Immature natural killer cell (primary cell): Measurements from ENCODE around the gene UBE4B. TPM values are rescaled to one million over a fixed set of nuclear protein-coding genes. Genes with fewer than 3 reads are reported as not detected.

Source experiments
- DNase-seq, 3 donors: peaks; one replicate each; pipeline ENCODE4 v3.0.0; 2022; ENCODE audit warnings: mixed read lengths in 1 of 3
- H3K27ac Mint-ChIP-seq, 6 donors: one replicate each; pipeline ENCODE4 v1.8.0; 2020; ENCODE audit warnings: mixed read lengths in 6 of 6, mild to moderate bottlenecking in 5 of 6, inconsistent platforms in 4 of 6, moderate library complexity in 3 of 6
- H3K27me3 Mint-ChIP-seq, 3 donors: one replicate each; pipeline ENCODE4 v1.8.0; 2020 to 2021; ENCODE audit warnings: low read depth in 3 of 3, mild to moderate bottlenecking in 3 of 3, mixed read lengths in 3 of 3, moderate library complexity in 3 of 3, inconsistent platforms in 1 of 3
- H3K36me3 Mint-ChIP-seq, 3 donors: one replicate each; pipeline ENCODE4 v1.8.0; 2020; ENCODE audit warnings: mixed read lengths in 3 of 3, inconsistent platforms in 2 of 3, mild to moderate bottlenecking in 2 of 3
- H3K4me1 Mint-ChIP-seq, 2 donors: one replicate each; pipeline ENCODE4 v1.8.0; 2020; ENCODE audit warnings: inconsistent platforms in 2 of 2, mild to moderate bottlenecking in 2 of 2, mixed read lengths in 2 of 2, moderate library complexity in 1 of 2
- H3K4me3 Mint-ChIP-seq, 5 donors: one replicate each; pipeline ENCODE4 v1.8.0; 2020; ENCODE audit warnings: mild to moderate bottlenecking in 5 of 5, mixed read lengths in 5 of 5, inconsistent platforms in 3 of 5, moderate library complexity in 3 of 5
- H3K9me3 Mint-ChIP-seq, 6 donors: one replicate each; pipeline ENCODE4 v1.8.0; 2020; ENCODE audit warnings: mild to moderate bottlenecking in 6 of 6, mixed read lengths in 6 of 6, inconsistent platforms in 4 of 6, moderate library complexity in 3 of 6
- polyA plus RNA-seq, 3 donors: library from polyadenylated mRNA; unstranded; fragments of 300-500 nt; fragmentation: Illumina TruSeq; gene quantifications; one replicate each; pipeline ENCODE4 v1.2.3, GENCODE V29; 2021

The UBE4B gene
- polyA plus RNA-seq, 3 donors from 2014 or later, result 3.7 to 10.3 (median 7.6) TPM

DNA sequence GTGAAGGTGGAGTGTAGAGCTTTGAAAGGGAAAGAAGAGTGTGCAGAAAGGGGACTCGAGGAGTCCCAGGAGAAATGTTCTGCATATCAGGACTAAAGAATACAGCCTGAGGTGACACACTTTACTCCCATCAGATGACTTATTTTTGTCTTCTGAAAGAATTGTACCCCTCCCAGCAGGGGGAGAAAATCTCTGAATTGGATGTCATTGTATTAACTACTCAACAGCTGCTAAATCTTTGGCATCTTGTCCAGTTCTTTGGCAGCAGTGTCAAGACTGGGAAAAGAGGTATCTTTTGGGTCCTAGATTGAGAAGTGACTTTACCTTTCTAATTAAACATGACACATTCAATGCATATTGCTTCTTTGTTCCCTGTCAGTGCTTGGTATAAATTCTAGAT, 18.9 kb downstream of the UBE4B start:
- no peak overlapping the region for H3K27ac Mint-ChIP-seq
- no peaks in the 10 kb centered on the region for H3K9me3 Mint-ChIP-seq
- no peaks in the 10 kb centered on the region for H3K27me3 Mint-ChIP-seq
- H3K4me3 Mint-ChIP-seq, result no peak overlapping the region
- peaks cover 0 to 8% (median 7%) of the 10 kb centered on the region in 3 donors for H3K36me3 Mint-ChIP-seq
- peaks cover 17 to 46% of the 10 kb centered on the region in 2 donors for H3K4me1 Mint-ChIP-seq
- DNase-seq, result no peak

DNA sequence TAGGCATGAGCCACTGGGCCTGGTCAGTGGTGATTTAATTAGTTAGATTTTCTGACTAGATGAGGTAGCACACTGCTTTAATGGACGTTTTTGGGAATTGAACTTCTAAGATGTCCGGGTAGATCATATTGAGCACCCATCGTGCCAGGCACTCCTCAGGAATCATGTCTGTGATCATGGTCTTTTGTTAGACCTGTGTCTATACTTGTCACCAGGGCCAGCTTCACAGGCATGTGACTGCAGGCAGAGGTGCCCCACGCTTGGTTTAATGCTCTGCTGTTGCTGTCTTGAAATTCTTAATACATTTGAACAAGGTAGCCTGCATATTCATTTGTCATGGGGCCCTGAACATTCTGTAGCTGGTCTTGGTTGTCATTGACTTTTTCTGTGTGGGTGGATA, 19.6 kb downstream of the UBE4B start:
- Mint-ChIP-seq H3K36me3 (peaks cover 0 to 8% (median 7%) of the 10 kb centered on the region in 3 donors), H3K4me1 (peaks cover 11 to 42% of the 10 kb centered on the region in 2 donors), H3K27ac (no peak overlapping the region), H3K27me3 (no peaks in the 10 kb centered on the region), H3K9me3 (no peaks in the 10 kb centered on the region), H3K4me3 (no peak overlapping the region)
- no peak for DNase-seq

DNA sequence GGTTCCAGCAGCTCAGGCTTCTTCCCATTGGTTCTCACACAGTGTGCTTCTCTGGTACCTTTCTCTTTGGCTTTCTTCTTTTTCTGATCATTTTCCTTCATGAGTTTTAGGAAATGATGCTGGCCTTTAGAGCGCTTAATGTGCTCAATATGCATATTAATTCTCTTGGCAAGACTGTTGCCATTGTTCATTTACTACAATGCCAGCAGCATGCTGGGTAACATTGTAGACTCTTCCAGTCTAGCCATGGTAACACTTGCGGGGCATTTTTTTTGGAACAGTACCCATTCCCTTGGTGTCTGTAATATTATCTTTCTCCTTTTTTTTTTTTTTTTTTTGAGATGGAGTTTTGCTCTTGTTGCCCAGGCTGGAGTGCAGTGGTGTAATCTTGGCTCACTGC, 21.7 kb downstream of the UBE4B start:
- Mint-ChIP-seq H3K27ac (peak overlapping the region in 1 of 6 donors; percentile 16), H3K4me1 (peaks cover 10 to 38% of the 10 kb centered on the region in 2 donors), H3K27me3 (no peaks in the 10 kb centered on the region), H3K9me3 (no peaks in the 10 kb centered on the region), H3K36me3 (peaks cover 3 to 4% (median 4%) of the 10 kb centered on the region in 3 donors), H3K4me3 (no peak overlapping the region)
- no peak for DNase-seq

DNA sequence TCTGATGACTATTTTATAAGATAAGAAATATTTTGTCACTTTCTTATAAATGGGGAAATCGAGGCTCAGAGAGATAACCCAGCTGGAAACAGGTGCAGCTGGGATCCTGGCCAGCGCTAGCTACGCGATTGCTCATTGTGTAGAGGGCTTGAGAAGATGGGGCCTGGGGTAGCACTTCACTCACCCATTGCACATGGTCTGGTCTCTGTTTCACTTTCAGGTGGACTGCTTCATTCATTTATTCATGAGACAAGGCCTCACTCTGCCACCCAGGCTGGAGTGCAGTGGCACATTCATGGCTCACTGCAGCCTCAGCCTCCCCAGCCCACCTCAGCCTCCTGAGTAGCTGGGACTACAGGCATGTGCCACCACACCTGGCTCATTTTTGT, 23.8 kb downstream of the UBE4B start:
- no peak overlapping the region for H3K4me3 Mint-ChIP-seq

DNA sequence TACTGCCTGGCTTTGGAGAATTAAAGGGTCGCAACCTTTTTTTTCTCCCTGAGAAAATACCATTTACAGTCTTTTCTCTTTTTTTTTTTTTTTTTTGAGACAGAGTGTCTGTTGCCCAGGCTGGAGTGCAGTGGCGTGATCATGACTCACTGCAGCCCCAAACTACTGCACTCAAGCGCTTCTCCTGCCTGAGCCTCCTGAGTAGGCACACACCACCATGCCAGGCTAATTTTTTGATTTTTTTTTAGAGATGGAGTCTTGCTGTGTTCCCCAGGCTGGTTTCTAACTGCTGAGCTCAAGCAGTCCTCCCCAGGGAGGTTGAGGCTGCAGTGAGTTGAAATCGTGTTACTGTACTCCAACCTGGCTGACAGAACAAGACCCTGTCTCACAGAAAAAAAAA, 24.6 kb downstream of the UBE4B start:
- H3K36me3 Mint-ChIP-seq, result peaks cover 0 to 4% (median 3%) of the 10 kb centered on the region in 3 donors
- no peak for DNase-seq
- H3K27me3 Mint-ChIP-seq, result peaks cover 0 to 1% (median 0%) of the 10 kb centered on the region in 3 donors
- H3K4me3 Mint-ChIP-seq, result no peak overlapping the region
- H3K4me1 Mint-ChIP-seq, result peaks cover 8 to 33% of the 10 kb centered on the region in 2 donors
- H3K27ac Mint-ChIP-seq, result no peak overlapping the region
- H3K9me3 Mint-ChIP-seq, result no peaks in the 10 kb centered on the region

More for the DNA sequence above, 23.8 kb downstream of the UBE4B start:
- H3K4me1 Mint-ChIP-seq, result peaks cover 8 to 33% of the 10 kb centered on the region in 2 donors
- H3K9me3 Mint-ChIP-seq, result no peaks in the 10 kb centered on the region
- no peak for DNase-seq
- H3K27me3 Mint-ChIP-seq, result peaks cover 0 to 1% (median 0%) of the 10 kb centered on the region in 3 donors
- H3K36me3 Mint-ChIP-seq, result peaks cover 0 to 4% (median 3%) of the 10 kb centered on the region in 3 donors
- peak overlapping the region in 1 of 6 donors; percentile 35 for H3K27ac Mint-ChIP-seq

DNA sequence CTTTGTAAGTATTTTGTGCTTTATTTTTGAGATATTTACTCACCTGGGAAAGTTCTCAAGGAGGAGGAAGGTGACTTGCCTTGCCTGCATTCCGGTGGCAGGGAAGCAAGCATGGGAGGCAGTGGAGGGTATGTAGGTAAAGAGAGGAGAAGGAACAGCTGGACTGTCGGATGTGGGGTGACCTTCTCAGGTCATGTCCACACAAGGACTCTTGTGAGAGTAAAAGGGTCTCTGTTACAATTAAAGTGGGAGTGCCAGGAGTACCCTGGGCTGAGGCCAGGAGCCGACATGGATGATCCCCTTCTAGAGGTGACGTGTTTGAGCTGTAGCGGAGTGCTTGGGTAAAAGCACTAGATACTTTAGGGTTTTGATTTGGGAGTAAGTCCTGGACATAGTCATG, 25.0 kb downstream of the UBE4B start:
- no peaks in the 10 kb centered on the region for H3K9me3 Mint-ChIP-seq
- peaks cover 0 to 1% (median 0%) of the 10 kb centered on the region in 3 donors for H3K27me3 Mint-ChIP-seq
- H3K27ac Mint-ChIP-seq, result peak overlapping the region in 1 of 6 donors; percentile 51
- H3K4me3 Mint-ChIP-seq, result no peak overlapping the region
- peaks cover 8 to 33% of the 10 kb centered on the region in 2 donors for H3K4me1 Mint-ChIP-seq
- H3K36me3 Mint-ChIP-seq, result peaks cover 0 to 4% (median 3%) of the 10 kb centered on the region in 3 donors
- no peak for DNase-seq

DNA sequence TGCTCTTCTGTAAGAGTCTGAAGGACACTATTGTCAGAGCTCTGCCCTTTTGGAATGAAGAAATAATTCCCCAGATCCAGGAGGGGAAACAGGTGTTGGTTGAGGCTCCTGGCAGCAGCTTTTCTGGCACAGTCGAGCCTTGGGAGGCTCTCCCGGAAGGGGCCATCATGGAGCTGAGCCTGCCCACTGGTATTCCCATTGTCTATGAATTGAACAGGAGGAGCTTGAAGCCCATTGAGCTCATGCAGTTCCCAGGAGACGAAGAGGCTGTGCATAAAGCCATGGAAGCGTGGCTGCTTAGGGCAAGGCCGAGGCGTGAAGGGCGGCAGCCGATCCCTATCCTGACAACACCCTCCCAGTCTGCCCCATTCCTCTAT, 26.6 kb downstream of the UBE4B start:
- H3K9me3 Mint-ChIP-seq, result no peaks in the 10 kb centered on the region
- H3K27me3 Mint-ChIP-seq, result peaks cover 0 to 4% (median 0%) of the 10 kb centered on the region in 3 donors
- no peak overlapping the region for H3K4me3 Mint-ChIP-seq
- peaks cover 0 to 4% (median 3%) of the 10 kb centered on the region in 3 donors for H3K36me3 Mint-ChIP-seq
- H3K27ac Mint-ChIP-seq, result no peak overlapping the region
- peaks cover 16 to 38% of the 10 kb centered on the region in 2 donors for H3K4me1 Mint-ChIP-seq
- no peak for DNase-seq

DNA sequence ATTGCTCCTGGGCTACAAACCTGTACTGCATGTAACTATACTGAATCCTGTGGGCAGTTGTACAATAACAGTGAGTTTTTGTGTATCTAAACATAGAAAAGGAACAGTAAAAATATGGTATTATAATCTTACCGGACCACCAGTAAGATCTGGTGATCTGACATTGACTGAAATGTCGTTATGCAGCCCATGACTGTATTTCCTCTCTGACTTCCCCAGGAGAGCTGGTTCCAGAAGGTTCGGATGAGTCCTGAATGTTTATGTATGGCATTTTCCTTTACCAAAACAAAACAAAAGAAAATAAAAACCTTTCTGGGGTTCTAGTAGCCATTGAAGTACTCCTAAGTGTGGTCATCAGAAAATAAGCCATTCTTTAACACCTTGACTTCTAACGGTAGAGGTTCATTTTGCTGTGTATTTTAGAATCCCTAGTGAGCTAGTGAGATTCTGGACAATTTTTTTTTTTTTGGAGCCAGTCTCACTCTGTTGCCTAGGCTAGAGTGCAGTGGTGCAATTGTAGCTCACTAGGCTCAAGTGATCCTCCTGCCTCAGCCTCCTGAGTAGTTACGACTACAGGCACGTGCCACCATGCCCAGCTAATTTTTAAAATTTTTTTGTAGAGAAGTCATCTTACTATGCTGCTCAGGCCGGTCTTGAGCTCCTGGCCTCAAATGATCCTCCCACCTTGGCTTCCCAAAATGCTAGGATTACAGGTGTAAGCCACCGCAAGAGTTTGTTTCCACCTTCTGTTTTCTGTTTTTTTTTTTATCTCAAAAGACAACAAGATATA, 27.7 kb downstream of the UBE4B start:
- H3K4me1 Mint-ChIP-seq, result peaks cover 22 to 46% of the 10 kb centered on the region in 2 donors
- no peak for DNase-seq
- H3K27me3 Mint-ChIP-seq, result peaks cover 0 to 4% (median 1%) of the 10 kb centered on the region in 3 donors
- peaks cover 0 to 4% (median 3%) of the 10 kb centered on the region in 3 donors for H3K36me3 Mint-ChIP-seq
- no peak overlapping the region for H3K4me3 Mint-ChIP-seq
- H3K27ac Mint-ChIP-seq, result no peak overlapping the region
- H3K9me3 Mint-ChIP-seq, result no peaks in the 10 kb centered on the region

DNA sequence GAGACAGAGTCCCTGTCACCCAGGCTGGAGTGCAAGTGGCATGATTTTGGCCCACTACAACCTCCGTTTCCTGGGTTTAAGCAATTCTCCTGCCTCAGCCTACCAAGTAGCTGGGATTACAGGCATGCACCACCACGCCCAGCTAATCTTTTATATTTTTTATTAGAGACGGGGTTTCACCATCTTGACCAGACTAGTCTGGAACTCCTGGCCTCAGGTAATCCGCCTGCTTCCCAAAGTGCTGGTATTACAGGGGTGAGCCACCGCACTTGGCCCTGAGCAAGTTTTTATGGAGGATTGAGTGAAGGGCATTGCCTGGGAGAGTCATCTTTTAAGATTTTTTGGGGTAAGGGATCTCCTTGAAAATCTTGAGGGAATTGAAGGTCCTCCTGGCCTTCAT, 28.5 kb downstream of the UBE4B start:
- H3K27me3 Mint-ChIP-seq, result peaks cover 0 to 4% (median 1%) of the 10 kb centered on the region in 3 donors
- H3K27ac Mint-ChIP-seq, result no peak overlapping the region
- H3K36me3 Mint-ChIP-seq, result peaks cover 0 to 4% (median 0%) of the 10 kb centered on the region in 3 donors
- H3K9me3 Mint-ChIP-seq, result no peaks in the 10 kb centered on the region
- peaks cover 21 to 46% of the 10 kb centered on the region in 2 donors for H3K4me1 Mint-ChIP-seq
- DNase-seq, result no peak
- H3K4me3 Mint-ChIP-seq, result no peak overlapping the region

DNA sequence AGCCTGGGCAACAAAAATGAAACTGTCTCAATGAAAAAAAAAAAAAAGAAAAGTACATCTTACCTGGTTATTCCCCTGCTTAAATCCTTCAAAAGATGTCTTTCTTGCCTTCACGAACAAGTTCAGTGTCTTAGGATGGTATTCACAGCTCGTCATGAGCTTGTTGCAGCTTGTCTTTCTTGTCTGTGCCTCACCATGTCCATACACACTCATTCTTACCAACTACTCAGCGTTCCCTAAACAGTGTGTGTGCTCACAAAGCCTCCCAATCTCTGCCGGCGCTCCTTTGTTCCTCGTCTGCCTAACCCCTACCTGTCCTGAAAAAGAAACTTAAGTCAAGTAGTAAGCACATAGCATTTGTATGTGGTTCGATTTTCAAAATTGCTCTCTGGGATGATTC, 31.1 kb downstream of the UBE4B start:
- Mint-ChIP-seq H3K27ac (peak overlapping the region in 1 of 6 donors; percentile 4), H3K27me3 (peaks cover 0 to 4% (median 1%) of the 10 kb centered on the region in 3 donors), H3K36me3 (no peaks in the 10 kb centered on the region), H3K4me1 (peaks cover 19 to 37% of the 10 kb centered on the region in 2 donors), H3K4me3 (no peak overlapping the region), H3K9me3 (no peaks in the 10 kb centered on the region)
- DNase-seq, result no peak

DNA sequence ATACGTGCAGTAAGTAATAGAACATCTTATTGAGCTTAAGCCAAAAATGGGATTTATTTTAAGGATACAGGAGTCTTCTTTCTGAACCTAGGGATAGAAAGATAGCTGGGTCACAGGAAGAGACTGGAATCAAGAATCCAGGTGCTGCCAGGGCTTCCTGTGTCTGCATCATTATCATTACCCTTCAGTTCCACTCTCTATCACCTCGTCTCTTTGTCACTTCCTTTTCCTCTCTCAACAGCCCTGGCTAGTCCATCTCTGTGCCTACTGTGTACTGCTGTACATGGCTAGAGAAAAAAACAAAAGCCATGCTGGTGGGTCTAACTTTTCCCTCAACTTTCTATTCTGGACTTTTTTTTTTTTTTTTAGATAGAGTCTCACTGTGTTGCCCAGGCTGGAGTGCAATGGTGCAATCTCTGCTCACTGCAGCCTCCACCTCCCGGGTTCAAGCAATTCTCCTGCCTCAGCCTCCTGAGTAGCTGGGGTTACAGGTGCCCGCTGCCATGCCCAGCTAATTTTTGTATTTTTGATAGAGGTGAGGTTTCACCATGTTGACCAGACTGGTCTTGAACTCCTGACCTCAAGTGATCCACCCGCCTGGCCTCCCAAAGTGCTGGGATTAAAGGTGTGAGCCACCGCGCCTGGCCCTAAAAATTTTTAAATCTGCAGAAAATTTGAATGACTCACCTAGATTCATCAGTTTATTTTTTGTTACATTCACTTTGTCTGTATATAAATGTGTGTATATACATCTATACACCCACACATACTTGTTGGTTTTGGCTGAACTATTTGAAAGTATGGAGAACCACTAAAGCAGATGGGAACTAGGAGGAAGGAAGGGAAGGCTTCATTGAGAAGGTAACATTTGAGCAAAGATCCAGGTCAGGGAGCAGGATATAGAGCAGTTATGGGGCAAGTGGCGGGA, 31.9 kb downstream of the UBE4B start:
- peak overlapping the region in 1 of 6 donors; percentile 23 for H3K27ac Mint-ChIP-seq
- peaks cover 19 to 39% of the 10 kb centered on the region in 2 donors for H3K4me1 Mint-ChIP-seq
- H3K4me3 Mint-ChIP-seq, result no peak overlapping the region
- peaks cover 0 to 3% (median 0%) of the 10 kb centered on the region in 3 donors for H3K36me3 Mint-ChIP-seq
- H3K9me3 Mint-ChIP-seq, result no peaks in the 10 kb centered on the region
- H3K27me3 Mint-ChIP-seq, result peaks cover 0 to 4% (median 1%) of the 10 kb centered on the region in 3 donors
- no peak for DNase-seq

DNA sequence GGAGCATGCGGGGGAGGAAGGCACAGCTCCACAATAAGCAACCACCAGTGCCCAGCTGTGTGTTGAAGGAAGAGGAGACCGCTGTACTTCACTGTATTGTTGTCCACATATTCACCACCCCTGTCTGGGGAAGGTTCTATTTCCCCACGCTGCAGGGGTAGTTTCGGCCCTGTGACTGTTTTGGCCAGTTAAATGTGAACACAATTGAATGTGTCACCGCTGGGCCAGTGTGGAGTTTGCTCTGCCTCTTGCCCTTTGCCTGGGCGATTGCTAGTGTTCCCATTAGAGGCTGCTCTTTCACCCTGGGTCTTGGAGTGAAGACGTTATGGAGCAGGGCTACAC, 32.6 kb downstream of the UBE4B start:
- no peak for DNase-seq
- Mint-ChIP-seq H3K4me3 (no peak overlapping the region), H3K27me3 (peaks cover 0 to 3% (median 1%) of the 10 kb centered on the region in 3 donors), H3K4me1 (peaks cover 19 to 33% of the 10 kb centered on the region in 2 donors), H3K27ac (no peak overlapping the region), H3K9me3 (no peaks in the 10 kb centered on the region), H3K36me3 (peaks cover 0 to 3% (median 0%) of the 10 kb centered on the region in 3 donors)

DNA sequence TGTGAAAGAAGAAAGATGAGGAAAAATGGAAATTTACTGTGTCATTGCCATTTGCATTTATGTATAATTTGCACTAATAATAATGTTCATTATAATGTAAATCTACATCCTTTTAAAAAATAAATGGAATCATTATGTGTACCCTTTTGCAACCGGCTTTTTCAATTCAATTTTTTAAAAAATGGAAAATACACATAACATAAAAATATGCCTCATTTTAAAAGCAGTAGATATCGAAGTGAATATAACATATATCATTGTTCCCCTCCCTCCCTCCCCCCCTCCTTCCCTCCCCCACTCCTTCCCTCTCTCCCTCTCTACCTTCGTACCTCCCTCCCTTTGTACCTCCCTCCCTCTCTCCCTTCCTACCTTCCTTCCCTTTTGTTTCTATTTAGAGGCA, 33.0 kb downstream of the UBE4B start:
- Mint-ChIP-seq H3K27me3 (peaks cover 0 to 3% (median 1%) of the 10 kb centered on the region in 3 donors), H3K27ac (no peak overlapping the region), H3K4me1 (peaks cover 19 to 32% of the 10 kb centered on the region in 2 donors), H3K4me3 (no peak overlapping the region), H3K9me3 (no peaks in the 10 kb centered on the region), H3K36me3 (peaks cover 0 to 3% (median 0%) of the 10 kb centered on the region in 3 donors)
- no peak for DNase-seq
